ENCODE data around the gene RHOT2.

Gene RHOT2

DNA sequence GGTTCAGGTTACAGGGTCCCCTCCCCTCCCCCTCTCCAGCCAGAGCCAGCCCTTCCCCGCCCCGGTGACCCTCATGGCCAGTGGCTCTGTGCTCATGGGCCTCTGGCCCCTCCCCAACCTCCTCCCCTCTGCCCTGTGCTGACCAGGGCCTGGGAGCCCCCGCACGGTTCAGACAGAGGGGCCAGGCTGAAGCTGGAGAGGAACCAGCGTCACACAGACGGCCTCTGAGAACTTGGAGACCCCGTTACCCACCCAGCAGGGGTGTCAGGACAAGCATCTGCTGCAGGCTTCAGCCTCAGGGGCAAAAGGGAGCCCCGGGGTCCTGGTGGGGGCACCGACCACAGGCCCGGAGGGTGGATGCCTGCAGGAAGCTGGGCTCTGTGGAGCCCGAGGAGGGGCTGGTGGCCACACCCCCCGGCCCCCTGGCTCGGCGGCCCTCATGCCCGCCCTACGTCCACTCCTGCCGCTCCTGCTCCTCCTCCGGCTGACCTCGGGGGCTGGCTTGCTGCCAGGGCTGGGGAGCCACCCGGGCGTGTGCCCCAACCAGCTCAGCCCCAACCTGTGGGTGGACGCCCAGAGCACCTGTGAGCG, 37.0 kb upstream of the RHOT2 start, which contains the start of gene WFIKKN1:
TSS of gene WFIKKN1 (plus strand) at position 171 of the 591 bp plus-strand sequence. CDS start at position 440, 269 bp downstream.
- intact Hi-C loops (cut with DNase I), result no loop called here
- DNase-seq, result peak in 1 of 42 donors; percentile 15

DNA sequence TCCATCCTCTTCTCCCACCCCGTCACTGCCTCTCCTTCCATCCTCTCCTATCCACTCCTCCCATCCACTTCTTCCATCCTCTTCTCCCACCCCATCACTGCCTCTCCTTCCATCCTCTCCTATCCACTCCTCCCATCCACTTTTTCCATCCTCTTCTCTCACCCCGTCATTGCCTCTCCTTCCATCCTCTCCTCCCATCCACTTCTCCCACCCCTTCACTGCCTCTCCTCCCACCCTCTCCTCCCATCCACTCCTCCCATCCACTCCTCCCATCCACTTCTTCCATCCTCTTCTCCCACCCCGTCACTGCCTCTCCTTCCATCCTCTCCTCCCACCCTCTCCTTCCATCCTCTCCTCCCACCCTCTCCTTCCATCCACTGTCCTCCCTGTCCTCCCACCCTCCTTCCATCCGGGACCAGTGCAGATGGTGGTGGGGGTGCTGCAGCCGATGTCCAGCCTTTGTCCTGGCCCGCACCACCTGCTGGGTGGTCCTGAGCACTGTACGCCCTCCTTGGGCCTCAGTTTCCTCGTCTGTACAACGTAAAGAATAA, 36.0 kb upstream of the RHOT2 start:
- intact Hi-C loops (cut with DNase I), result no loop called here
- no peak for DNase-seq

DNA sequence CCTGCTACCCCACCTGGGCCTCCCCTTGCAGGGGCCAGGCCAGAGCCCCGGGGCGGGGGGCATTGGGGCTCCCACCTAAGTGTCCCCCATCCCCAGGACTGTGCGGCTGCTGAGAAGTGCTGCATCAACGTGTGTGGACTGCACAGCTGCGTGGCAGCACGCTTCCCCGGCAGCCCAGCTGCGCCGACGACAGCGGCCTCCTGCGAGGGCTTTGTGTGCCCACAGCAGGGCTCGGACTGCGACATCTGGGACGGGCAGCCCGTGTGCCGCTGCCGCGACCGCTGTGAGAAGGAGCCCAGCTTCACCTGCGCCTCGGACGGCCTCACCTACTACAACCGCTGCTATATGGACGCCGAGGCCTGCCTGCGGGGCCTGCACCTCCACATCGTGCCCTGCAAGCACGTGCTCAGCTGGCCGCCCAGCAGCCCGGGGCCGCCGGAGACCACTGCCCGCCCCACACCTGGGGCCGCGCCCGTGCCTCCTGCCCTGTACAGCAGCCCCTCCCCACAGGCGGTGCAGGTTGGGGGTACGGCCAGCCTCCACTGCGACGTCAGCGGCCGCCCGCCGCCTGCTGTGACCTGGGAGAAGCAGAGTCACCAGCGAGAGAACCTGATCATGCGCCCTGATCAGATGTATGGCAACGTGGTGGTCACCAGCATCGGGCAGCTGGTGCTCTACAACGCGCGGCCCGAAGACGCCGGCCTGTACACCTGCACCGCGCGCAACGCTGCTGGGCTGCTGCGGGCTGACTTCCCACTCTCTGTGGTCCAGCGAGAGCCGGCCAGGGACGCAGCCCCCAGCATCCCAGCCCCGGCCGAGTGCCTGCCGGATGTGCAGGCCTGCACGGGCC, 35.2 kb upstream of the RHOT2 start:
- DNase-seq, result no peak
- intact Hi-C loops (cut with DNase I), result no loop called here

DNA sequence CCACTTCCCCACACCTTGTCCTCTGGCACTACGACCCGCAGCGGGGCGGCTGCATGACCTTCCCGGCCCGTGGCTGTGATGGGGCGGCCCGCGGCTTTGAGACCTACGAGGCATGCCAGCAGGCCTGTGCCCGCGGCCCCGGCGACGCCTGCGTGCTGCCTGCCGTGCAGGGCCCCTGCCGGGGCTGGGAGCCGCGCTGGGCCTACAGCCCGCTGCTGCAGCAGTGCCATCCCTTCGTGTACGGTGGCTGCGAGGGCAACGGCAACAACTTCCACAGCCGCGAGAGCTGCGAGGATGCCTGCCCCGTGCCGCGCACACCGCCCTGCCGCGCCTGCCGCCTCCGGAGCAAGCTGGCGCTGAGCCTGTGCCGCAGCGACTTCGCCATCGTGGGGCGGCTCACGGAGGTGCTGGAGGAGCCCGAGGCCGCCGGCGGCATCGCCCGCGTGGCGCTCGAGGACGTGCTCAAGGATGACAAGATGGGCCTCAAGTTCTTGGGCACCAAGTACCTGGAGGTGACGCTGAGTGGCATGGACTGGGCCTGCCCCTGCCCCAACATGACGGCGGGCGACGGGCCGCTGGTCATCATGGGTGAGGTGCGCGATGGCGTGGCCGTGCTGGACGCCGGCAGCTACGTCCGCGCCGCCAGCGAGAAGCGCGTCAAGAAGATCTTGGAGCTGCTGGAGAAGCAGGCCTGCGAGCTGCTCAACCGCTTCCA, 34.4 kb upstream of the RHOT2 start:
- DNase-seq, result no peak
- intact Hi-C loops (cut with DNase I), result no loop called here

DNA sequence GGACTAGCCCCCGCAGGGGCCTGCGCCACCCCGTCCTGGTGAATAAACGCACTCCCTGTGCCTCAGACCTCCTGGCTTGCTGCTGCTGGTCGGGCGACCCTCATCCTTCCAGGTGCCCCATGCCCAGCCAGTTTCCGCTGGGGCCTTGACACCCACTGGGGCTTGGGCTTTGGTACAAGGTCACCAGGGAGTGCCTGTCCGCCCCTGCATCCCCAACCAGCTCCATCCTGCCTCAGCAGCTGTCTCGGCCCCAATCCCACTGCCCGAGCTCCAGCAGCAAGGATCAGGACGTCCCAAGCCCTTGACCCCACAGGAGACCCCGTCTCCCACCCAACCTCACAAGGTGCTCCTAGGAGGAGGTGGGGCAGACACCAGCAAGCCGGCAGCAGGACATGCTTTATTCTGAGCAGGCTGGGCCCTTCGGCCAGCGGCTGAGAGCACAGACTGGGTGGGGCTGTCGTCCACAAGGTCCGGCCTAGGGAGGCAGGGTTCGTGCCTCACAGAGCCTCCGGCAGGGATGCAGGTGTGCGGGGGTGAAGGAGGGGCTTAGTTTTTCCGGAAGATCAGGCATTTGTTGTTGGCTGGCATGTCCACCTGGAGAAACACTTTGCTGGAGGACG, 33.8 kb upstream of the RHOT2 start:
- no peak for DNase-seq
- intact Hi-C loops (cut with DNase I), result no loop called here

DNA sequence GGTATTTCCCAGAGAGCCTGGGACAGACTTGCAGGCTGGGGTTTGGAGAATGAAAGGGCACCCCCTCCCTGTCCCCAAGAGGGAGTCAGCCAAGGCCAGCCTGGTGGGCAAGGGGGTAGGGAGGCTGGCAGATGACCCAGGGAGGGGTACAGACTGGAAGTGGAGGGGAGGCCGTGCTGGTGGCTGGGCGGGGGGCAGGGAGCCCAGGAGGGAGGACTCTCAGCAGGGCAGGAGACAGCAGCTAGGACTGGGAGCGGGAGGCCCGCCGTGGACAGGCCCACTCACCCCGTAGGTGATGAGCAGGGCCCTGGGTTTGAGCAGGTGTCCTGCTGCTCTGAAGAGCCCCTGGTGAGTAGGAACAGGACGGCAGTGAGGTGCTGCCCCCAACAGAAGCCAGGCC, 32.9 kb upstream of the RHOT2 start:
- DNase-seq, result no peak
- intact Hi-C loops (cut with DNase I), result no loop called here

DNA sequence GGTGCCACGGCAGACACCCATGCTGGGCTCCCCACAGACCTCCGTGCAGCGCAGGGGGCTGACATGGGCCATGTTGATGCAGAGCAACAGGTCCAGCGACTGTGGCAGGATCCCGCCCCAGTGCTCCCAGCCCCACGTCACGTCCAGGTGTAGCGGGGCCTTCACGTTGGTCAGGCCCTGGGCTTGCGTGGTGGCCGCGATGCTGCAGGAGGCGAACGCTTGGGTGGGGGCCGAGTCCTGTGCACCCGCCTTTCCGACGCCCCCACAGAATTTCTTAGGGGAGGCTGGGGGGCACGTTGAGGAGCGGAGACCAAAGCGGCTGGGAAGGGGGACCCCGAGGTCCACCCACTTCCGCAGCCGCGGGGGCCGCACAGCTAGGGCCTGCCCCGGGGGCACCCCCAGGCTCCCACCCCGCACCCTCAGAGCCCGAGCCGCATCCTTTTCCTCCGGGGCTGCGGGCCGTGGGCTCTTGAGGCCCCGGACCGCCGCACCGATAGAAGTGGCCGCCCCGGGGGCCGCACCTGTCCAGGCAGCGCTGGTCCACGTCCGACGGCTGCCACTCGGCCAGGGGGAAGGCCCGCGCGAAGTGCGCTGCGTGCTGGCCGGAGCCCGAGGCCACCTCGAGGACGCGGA, 32.2 kb upstream of the RHOT2 start:
- DNase-seq, result no peak
- intact Hi-C loops (cut with DNase I), result no loop called here

DNA sequence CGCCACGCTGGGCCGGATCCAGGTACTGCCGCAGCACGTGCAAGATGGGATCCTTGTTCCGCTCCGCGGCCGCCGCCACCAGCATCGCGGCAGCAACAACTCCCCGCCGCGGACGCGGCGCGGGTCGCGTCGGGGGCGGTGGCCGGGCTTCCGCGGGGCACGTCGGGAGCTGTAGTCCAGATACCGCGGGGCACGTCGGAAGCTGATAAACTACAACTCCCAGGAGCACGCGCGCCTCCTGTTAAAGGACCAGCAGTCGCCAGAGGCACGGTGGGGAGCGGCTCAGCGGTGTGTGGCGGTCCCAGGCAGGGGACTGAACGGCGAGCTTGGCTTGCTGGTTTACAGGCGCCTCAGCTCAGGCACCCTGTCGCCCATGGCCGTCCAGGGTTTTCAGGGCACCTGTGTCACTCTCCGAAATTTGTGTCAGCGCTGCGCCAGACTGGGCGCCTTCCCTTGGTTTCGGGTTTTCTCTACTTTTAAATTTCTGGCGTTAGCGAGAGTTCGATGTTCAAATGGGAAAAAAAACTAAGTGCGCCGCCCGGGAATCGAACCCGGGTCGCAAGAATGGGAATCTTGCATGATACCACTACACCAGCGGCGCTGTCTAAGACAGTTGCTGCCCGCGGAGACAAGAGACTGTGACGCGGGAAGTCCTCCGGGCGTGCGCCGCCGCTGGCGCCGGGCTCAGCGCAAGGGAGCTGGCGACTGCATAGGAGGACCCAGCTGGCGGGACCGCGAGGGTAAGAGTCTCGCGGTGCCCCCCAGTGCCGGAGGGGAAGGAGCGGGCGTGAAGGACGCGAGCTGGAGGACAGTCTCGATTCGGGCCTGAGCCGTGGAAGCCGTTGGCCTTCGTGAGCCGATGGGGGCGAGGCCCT, 31.5 kb upstream of the RHOT2 start, which contains the start of gene METTL26:
TSS of gene METTL26 (minus strand) at position 100 of the 875 bp plus-strand sequence. CDS start at position 85, 15 bp downstream.
- intact Hi-C loops (cut with DNase I), result no loop called here
- DNase-seq, result peak; percentile 93 to 100 (median 97)

DNA sequence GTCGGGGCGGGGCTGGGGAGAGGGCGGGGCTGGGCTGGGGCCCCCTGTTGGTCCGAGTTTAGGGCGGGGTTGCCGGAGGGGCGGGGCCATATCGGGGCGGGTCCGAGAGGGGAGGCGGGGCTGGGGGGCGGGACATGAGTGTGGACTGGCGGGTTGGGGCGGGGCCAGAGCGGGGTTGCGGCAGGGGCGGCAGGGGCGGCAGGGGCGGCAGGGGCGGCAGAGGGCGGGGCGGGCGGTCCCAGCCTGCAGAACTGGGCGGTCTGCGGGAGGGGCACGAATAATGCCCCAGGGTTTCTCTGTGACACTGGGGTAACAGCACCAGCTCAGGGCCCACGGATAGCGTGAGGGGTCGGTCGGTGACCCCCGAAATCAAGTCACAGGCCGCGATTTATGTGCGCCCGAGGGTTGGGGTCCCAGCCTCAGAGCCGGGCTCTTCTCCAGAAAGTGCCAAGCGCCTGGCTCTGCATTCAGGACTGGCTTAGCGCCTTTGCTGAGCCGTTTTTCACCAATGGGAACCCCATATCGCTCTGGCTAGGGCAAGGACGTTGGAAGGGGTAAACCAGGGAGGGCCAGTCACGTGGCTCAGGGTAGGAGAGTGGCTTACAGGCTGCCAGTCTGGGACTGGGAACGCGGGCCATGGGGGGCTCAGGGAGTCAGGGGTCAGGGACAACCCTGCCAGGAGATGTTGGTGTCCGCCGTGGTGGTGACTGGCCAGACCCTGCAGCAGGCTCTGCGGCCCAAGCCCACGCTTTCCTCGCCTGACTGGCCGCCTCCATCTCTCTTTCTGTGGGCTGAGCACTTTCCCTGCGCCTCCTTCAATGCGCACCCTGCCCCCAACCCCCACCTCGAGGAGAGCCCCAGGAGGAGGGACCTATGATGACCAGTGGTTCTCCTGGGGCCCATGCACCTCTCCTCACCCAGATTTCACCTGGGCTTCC, 30.6 kb upstream of the RHOT2 start:
- intact Hi-C loops (cut with DNase I), result no loop called here

DNA sequence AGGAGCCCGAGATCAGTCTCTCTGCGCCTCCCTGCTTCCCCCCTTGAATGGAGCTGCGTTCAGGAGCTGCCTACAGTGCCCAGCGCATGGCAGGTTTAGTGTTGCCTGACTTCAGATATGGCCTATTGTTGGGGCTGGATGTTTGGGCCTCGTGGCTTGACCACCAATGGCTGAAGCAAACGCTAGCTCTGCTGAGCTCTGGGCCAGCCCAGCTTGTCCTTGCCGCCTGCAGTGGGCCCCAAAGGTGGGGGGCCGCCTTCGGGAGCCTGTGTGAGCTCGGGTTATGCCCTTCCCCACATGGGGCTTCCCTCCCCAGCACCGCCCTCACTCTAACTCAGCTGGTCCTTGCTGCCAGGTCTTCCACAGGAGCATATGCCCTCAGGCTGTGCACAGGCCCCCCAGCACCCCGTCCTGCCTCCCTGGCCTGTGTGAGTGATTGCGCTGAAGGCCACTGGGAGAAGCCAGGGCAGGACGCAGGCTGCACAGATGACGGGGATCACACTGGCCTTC, 29.8 kb upstream of the RHOT2 start:
- DNase-seq, result no peak
- intact Hi-C loops (cut with DNase I), result no loop called here

More for the DNA sequence above, 30.6 kb upstream of the RHOT2 start:
- peak; percentile 74 to 99 (median 94) for DNase-seq

DNA sequence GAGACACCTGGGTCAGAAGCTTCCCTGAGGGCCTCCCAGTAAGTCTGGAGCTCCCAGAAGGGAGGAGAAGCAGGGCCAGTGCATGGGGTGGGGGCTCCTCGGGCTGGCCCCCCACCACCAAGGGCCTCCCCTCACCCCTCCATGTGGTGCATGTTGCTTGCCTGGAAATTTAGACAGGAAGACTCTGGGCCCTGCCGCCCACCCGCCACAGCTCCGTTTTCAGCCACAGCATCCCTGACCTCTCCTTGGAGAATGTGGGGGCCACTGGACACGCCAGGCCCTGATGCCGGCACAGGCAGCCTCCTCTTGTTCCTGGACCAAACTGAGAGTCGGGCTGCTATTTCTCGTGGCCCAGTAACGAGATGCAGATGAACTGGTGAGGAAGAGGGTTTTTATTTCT, 29.1 kb upstream of the RHOT2 start:
- DNase-seq, result no peak
- intact Hi-C loops (cut with DNase I), result no loop called here

DNA sequence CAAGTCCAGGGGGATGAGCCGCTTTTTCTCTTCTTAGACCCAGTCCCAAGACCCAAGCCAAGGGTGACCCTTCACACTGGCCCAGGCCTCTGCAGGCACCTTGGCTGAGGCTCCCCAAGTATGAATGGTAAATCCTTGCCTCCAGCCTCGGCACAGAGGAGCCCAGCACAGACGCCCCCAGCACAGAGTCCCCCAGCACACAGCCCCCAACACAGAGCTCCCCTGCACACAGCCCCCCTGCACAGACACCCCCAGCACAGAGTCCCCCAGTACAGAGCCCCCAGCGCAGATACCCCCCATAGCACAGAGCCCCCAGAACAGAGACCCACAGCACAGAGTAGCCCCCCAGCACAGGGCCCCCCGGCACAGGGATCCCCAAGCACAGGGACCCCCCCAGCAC, 27.3 kb upstream of the RHOT2 start:
- intact Hi-C loops (cut with DNase I), result no loop called here
- DNase-seq, result no peak

DNA sequence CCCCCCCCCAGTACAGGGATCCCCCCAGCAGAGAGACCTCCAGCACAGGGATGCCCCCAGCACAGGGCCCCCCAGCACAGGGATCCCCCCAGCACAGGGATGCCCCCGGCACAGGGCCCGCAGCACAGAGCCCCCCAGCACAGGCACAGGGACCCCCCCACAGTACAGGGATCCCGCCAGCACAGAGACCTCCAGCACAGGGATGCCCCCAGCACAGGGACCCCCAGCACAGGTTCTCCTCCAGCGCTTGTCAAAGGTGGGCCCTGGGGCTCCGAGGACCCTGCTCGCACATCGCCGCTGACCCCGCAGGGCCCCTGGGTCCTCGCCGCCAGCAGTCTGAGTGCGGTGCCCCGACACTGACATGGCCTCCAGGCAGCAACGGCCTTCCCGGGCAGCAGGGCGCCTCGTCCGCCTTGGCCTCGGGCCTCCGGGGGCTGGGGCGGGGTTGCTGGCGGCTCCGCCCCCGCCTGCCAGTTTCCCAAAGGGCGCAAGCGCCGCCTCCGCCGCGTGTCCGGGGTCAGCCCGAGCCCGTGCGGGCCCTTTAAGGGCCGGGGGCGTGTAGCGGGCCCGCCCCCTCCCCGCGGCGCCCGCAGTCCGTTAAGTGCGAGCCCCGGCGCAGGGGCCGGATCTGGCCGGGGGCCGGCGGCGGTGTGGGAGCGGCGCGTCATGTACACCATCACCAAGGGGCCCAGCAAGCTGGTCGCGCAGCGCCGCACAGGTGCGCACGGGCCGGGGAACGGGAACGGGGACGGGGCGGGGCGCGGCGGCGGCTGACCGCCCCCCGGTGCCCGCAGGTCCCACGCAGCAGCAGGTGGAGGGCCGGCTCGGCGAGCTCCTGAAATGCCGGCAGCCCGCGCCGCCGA, 26.4 kb upstream of the RHOT2 start, which contains the start of gene MCRIP2:
TSS of gene MCRIP2 (plus strand) at position 503 of the 863 bp plus-strand sequence. CDS start at position 667, 164 bp downstream.
- peak; percentile 35 to 91 (median 82) for DNase-seq
- intact Hi-C loops (cut with DNase I), result no loop called here

DNA sequence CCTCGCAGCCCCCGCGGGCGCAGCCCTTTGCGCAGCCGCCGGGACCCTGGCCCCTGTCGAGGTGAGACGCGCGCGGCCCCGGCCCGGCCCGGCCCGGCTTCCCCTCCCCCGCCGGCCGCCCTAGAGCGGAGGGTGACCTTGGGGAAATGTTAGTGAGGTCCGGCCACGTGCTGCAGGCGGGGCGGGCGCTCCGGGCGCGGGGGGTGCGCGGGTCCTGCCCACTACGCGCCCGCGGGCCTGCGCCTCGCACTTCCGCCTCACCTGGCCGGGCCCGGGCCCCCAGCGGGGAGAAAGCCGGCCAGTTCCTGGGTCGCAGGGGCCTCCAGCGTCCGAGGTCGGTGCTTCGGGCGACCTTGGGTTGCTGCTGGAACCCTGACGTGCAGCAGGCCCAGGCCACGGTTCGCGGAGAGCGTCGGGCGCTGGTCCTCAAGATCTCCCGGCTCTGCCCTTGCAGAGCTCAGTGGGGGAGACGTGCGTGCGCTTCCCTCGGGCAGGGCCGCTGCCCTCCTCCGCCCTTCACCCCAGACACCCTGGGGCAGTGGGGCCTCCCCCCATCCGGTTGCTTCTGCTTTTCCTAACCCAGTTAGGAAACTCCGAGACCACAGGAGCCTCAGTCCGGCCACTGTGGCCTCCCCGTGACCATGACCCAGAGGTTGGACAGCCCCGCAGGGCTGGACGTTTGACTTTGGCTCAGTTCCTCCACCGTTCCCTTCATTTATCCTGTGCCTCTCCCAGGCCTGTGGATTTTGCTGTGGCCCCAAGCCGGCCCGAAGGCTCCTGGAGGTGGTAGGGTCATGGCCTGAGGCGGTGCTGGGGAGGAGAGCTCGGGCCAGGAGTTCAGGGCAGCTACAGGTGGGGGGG, 25.5 kb upstream of the RHOT2 start:
- DNase-seq, result peak in 28 of 42 donors; percentile 27 to 78 (median 54)

DNA sequence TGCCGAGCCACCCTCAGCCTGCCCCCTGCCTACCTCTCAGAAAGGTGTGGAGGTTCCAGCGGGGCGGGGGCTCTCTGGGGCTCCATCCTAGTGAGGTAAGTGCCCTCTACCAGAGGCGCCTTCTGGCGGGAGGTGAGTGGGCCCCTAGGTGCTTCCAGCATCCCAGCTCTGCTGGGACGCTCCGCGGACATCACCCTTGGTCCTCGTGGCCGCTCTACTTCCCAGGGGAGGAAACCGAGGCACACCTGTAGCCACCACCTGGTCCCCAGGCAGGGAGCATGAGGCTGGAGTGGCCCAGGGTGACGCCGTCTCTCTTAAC, 24.9 kb upstream of the RHOT2 start:
- no peak for DNase-seq
- intact Hi-C loops (cut with DNase I), result no loop called here

More for the DNA sequence above, 25.5 kb upstream of the RHOT2 start:
- intact Hi-C loops (cut with DNase I), result no loop called here
